GM19328 (cell line): Measurements from ENCODE around the gene VAMP7.
"Not testable (repeated sequence)": the region's sequence is repeated elsewhere in the genome, so short reads cannot be mapped to it uniquely, and the experiment has no call there.

Experiments
- ATAC-seq: cut with Tn5 transposase; IDR thresholded peaks from one replicate; pipeline ENCODE4 v1.9.1; 2021; ENCODE audit warnings: mild to moderate bottlenecking, moderate library complexity; ENCODE audit not compliant: unreplicated experiment

Gene VAMP7

DNA sequence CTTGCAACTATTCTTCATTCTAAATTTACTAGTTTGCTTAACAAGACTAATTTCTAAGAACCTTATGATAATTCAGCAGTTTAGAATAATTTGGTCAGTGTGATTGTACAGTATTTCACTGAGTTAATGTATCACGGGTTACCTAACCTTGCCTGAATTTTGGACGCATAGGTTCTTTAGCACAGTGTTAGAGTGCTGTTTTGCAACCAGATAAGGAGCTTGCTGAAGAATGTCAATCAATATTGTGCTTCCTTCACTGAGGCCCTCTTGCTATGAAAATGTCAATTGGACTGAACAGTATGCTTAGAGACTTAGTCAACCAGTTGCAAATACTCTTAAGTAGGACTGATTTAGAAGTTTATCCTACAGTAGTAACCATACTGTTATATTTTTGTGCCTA lies 19.6 kb downstream of the VAMP7 start:
- ATAC-seq: no peak

DNA sequence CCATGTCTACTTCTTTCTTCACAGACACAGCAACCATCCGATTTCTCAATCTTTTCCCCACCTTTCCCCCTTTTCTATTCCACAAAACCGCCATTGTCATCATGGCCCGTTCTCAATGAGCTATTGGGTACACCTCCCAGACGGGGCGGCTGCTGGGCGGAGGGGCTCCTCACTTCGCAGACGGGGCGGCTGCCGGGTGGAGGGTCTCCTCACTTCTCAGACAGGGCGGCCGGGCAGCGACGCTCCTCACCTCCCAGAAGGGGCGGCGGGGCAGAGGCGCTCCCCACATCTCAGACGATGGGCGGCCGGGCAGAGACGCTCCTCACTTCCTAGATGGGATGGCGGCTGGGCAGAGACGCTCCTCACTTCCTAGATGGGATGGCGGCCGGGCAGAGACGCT lies 26.5 kb downstream of the VAMP7 start:
- not testable (repeated sequence) for ATAC-seq

GRCh38 chrX:155923200-155923599 lies 42.1 kb downstream of the VAMP7 start:
- ATAC-seq: no peak

DNA sequence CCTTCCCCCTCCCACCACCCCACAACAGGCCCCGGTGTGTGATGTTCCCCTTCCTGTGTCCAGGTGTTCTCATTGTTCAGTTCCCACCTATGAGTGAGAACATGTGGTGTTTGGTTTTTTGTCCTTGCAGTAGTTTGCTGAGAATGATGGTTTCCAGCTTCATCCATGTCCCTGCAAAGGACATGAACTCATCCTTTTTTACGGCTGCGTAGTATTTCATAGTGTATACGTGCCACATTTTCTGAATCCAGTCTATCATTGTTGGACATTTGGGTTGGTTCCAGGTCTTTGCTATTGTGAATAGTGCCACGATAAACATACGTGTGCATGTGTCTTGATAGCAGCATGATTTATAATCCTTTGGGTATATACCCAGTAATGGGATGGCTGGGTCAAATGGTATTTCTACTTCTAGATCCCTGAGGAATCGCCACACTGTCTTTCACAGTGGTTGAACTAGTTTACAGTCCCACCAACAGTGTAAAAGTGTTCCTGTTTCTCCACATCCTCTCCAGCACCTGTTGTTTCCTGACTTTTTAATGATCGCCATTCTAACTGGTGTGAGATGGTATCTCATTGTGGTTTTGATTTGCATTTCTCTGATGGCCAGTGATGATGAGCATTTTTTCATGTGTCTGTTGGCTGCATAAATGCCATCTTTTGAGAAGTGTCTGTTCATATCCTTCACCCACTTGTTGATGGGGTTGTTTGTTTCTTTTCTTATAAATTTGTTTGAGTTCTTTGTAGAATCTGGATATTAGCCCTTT lies 49.9 kb downstream of the VAMP7 start:
- ATAC-seq: not testable (repeated sequence)

DNA sequence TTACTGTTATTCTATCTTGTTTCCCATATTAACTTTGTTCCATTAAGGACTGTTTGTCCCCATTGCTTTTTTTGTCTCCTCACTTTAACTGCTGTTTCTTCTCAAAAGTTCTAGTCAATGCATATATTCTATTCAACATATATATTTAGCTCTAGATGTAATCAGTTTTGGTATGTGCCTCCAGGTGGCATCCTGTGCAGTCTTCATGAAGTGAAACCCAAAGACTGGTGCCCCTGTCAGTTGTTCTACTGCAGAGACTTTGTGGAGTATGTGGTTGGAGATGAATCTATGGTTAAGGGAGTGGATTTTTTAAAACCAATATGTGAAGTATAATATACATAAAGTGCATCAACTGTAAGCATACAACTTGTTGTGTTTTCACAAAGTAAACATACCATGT lies 57.0 kb downstream of the VAMP7 start:
- ATAC-seq: no peak

- no peak for ATAC-seq
Measured at GRCh38 chrX:155949098-155949497, 68.0 kb downstream of the VAMP7 start.

DNA sequence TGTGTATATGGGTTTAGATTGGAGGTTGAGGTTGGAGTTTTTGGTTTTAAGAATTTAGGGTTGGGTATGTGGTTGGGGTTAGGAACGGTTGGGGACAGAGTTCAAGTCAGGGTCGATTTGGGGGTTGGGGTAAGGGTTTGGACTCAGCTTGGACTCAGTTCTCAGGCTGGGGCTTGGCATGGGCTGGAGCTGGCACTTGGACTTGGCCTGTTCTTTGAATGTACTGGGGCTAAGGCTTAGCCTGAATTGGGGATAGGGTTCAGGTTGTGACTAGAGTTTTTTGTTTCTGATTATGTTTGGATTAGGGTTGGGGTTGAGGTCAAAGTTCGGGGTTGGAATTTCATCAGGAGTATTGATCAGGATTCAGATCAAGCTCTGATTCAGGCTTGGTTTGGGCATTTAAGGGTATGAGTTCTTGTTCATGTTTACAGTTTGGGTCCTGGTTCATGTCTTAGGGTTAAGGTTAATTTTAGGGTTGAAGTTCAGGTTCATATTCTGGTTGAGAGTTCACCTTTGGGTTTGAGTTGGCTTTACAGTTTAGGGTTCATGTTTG lies 70.2 kb downstream of the VAMP7 start:
- no peak for ATAC-seq

DNA sequence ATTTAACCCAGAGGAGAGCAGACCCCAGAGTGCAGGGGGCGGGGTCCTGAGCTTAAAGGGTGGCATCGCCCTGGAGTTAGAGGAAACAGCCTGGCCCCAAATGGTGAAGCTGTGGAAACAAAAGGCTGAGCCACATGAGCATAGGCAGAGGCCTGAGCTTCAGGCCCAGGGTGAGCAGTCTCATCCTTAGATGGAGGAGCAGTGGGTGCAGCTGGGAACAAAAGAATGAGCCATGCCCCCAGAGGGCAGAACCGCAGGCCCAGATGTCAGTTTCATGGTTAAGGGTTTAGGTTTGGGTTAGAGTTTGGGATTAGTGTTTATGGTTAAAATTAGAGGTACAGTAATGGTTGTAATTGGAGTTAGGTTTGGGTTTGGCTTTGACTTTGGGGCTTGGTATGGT lies 71.9 kb downstream of the VAMP7 start:
- ATAC-seq: no peak

DNA sequence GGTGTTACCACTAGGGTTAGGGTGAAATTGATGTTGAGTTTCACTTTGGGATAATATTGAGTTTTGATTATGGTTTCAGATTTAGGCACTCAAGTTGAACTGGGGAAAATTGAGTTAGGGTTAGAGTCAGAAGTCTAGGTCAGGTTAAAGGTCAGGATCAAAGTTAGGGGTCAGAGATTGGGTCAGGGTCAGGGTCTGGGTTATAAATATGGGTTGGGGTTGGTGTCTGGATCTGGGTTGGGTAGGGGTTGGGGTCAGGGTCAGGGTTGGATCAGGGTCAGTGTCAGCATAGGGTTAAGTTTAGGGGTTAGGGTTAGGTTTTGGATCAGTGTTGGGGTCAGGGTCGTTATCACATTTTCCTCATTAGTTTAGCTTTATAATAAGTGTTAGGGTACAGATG lies 73.6 kb downstream of the VAMP7 start:
- ATAC-seq: no peak

DNA sequence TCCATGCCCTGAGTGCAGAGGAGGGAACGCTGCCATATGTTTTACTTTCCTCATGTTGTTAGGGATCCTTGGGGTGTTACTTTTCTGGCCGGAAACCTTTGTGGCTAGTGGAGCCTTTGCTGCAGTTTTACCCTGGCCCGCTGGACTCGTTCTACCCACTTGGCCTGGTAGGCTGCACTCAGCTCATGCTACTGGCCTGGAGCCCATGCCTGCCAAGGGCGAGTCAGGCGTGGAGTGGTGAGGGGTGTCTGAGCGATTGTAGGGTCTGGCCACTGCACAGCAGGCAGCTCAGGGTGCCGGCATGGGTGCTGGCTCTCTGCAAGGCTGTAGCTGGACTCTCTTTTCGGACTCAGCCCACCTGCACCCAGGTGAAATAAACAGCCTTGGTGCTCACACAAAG lies 75.0 kb downstream of the VAMP7 start:
- ATAC-seq: no peak

GRCh38 chrX:155956649-155957048 lies 75.5 kb downstream of the VAMP7 start:
- no peak for ATAC-seq

DNA sequence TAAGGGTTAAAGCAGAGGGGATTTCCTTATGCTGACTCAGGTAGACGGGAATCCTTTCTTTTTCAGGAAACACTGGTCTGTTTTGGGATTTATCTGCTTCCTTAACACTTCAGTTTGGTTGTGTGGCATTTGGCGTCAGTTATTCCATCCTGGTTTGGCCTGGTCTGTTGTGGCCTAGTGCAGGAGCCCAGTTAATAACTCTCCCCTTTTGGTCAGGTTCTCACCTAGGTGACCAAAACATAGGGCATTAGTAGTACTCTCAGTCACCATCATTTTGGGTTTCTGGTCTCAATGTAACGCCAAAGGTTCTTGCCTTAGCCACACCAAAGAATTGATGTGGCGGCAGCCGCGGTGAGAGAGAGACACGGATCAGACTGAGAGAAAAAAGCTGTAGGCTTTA lies 76.7 kb downstream of the VAMP7 start:
- ATAC-seq: no peak

- ATAC-seq: no peak
Measured at GRCh38 chrX:155959018-155959587, 78.0 kb downstream of the VAMP7 start.

DNA sequence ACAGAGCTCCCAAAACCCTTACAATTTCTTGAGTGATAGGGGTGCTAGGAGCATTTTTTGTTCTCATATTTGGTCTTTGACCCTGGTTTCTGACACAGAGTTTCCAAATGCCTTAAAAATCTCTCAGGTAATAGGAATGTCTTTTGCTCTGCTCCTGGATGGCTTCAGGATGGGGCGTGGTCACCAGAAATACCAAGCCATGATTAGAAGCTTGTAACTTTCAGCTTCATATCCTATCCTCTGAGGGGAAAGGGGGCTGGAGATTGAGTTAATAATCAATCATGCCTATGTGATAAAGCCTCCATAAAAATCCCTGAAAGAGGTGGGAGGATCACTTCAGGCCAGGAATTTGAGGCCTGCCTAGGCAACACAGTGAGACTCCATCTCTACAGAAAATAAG lies 81.8 kb downstream of the VAMP7 start:
- no peak for ATAC-seq

DNA sequence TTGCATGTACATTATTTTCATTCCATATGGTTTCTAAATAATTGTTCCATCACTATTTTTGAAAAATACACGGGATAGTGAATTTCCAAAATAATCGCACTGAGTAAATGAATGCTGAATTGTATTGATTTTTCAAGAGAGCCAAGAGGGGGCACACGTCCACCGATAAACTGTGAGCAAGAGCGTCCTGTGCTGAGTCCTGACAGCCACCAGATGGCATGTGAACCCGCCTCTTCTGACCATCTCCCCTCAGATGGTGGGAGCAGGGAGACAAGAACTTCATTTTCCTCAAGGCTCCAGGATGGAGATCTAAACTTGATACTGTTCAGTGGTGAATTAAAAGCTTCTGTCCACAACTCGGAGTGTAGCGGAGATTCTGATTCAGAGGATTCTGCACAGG lies 85.7 kb downstream of the VAMP7 start:
- no peak for ATAC-seq

GRCh38 chrX:155967653-155968325 lies 86.6 kb downstream of the VAMP7 start:
- ATAC-seq: no peak

DNA sequence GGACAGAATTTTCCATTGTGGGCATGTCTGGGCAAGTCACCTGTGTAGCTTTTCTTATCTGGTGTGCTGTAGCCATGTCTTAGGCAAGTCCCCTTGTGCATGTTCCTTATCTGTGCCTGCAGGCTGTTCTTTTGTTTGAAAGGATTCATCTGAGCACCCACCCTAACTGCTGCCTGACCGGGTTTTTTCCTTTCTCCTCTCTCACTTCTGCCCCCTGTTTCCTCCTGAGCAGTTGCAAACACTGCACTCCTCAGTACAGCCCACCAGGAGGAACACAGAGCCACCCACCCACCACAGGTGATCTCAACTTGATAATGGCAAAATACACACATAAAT lies 87.1 kb downstream of the VAMP7 start:
- no peak for ATAC-seq

DNA sequence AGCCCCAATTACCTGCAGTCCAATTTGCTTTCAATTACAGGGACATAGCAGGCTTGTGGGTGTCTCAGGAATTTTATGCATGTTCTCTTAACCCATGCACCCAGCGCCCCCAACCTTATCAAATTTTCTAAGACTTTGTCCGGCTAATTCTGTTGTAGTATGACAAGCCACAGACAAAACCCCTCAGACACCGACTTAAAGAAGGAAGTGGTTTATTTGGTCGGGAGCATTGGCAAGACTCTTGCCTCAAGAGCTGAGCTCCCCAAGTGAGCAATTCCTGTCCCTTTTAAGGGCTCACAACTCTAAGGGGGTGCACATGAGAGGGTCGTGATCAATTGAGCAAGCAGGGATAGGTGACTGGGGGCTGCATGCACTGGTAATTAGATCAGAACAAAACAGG lies 87.6 kb downstream of the VAMP7 start:
- no peak for ATAC-seq

DNA sequence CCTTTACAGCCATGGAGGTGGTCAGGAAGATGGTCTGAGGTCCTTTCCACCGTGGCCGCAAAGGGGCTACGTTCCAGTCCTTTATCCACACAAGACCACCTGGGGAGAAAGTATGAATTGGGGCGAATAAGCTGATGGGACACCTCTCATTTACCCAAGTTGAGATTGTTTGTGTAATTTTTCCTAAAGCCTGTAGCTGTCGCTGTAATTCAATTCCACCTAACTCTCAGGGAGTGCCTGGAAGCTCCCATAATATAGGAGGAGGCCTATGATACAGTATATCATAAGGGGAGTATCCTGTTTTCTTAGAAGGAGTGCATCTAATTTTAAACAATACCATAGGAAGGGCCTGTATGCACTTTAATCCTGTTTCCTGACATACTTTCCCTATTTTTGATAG lies 90.5 kb downstream of the VAMP7 start:
- not testable (repeated sequence) for ATAC-seq

DNA sequence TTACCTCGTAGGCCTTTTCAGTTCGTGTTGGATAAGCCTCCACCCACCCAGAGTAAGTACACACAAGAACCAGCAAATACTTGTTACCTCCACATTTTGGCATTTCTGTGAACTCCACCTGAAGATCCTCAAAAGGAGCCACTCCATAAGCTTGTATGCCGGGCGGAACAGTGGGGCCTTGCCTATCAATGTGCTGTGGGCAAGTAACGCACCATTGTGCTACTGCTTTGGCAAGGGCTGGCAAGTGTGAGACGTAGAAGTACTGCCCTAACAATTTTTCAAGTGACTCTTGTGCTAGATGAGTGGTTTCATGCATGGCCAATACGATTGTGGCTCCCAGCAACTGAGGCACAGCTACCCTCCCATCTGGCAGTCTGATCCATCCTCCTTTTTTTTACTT lies 91.1 kb downstream of the VAMP7 start:
- ATAC-seq: not testable (repeated sequence)

- ATAC-seq: no peak
Measured at GRCh38 chrX:155983326-155983725, 102.2 kb downstream of the VAMP7 start.

DNA sequence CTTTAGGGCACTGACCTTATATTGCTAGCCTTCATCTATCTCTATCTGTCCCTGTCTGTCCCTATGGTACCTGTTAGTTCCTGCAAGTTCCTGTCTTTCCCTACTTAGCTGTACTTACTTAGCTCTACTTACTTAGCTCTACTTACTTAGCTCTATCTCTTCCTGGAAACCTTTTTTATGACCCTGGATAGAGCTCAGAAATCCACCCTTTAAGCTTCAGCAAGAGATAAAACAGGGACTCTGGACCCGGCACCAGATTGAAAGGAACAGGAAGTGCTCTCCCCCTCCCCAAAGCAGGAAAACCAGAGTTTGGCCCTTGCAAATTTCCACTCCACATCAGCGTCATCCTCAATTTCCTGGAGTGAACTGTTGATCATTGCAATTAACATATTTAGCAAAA lies 104.1 kb downstream of the VAMP7 start:
- ATAC-seq: no peak
